Lower leg skin (tissue), 4 donors: ENCODE data around the gene FGFBP2. TPM values are rescaled to one million over a fixed set of nuclear protein-coding genes. Genes with fewer than 3 reads are reported as not detected.

Experiments
- DNase-seq, 2 donors: peaks; one replicate each; pipeline ENCODE4 v3.0.0-alpha.2; 2019; ENCODE audit warnings: low spot score in 2 of 2
- H3K4me3 ChIP-seq: fragments of 200-600 bp; sonication (generic); 2 replicates; pipeline ENCODE4 v1.5.1; 2017; ENCODE audit warnings: mild to moderate bottlenecking, low read depth; ENCODE audit not compliant: poor library complexity, severe bottlenecking
- CTCF ChIP-seq, 3 donors: fragments of 450-650 bp; IDR thresholded peaks; one replicate each; pipeline ENCODE4 v1.5.1; 2016; ENCODE audit warnings: antibody characterized with exemption in 3 of 3, mild to moderate bottlenecking in 3 of 3, moderate library complexity in 2 of 3
- POLR2A ChIP-seq, 2 donors: fragments of 450-650 bp; IDR thresholded peaks; one replicate each; pipeline ENCODE4 v1.6.1; 2016 to 2017; ENCODE audit warnings: antibody characterized with exemption in 2 of 2, mild to moderate bottlenecking in 1 of 2, moderate library complexity in 1 of 2
- WGBS, 2 donors: methylation state at CpG; one replicate each; pipeline ENCODE4 v1.1.5; 2018; 5-methylcytosine and 5-hydroxymethylcytosine counted together
- intact Hi-C: fragments of 100-400 bp; cut with DNase I; formaldehyde crosslinking; loops from one replicate; pipeline ENCODE4 v1.15.0; 2023; ENCODE audit warnings: low total_unique reads
- total RNA-seq, 4 donors: library from RNA; depleted of rRNA; stranded (reverse); fragments of >200 nt; gene quantifications; one replicate each; pipeline ENCODE4 v1.1.0, GENCODE V29; 2016

The FGFBP2 gene
- total RNA-seq, 4 donors from 2014 or later = 2.3 to 29.0 (median 8.3) TPM

GRCh38 chr4:15982842-15983524, 20.0 kb upstream of the FGFBP2 start:
- WGBS, 2 donors = 82 to 85% methylated on average over 8 of the region's 8 CpGs
- no peak for TF ChIP-seq CTCF (IDR thresholded peaks at IDR 0.05)
- no peak for TF ChIP-seq POLR2A (IDR thresholded peaks at IDR 0.05)
- intact Hi-C loops = no loop called here
- H3K4me3 ChIP-seq = no peak overlapping the region
- no peak for DNase-seq

DNA sequence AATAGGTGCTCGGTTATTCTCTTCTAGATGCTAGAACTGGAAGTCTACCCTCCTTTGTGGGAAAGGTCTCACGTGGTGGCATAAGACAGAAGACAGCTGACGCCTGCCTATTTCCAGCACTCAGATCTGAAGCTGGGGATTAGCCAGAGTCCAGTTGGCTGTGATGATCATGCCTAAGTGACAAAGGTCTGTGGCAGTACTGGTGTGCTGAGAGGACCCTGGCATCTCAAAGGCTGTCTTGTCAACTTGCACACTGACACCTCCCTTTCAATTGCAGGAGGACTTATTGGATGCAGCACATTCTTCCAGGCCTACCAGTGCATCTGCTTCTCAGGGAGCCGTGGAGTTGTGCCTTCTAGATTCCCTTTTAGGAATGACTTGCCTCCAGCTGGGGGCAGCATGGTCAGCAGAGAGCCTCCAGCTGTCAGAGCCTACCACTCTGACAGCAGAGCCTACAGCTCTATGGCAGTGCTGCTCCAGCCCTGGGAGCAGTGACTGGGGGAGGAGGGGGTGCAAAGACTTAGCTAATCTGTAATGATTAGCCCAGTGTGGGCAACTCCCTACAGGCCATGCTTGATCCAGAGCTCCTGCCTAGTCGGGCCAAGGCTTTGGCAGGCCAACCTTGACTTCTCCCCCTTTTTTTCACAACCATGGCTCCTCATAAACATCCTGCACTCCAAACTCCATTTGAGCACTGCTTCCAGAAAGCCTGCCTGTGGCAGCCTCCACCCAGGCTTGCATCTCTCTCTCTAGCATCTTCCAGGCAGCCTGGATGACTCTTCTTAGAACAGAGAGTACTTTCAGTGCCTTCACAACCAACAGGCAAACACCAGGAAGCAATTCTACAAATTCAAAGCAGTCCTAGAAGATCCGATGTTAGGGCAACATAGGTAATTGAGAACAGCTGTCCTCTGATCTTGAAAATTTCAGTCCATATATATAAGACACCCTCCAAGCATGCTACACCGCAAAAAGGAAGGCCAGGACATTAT, 13.8 kb upstream of the FGFBP2 start:
- intact Hi-C loops = no loop called here
- H3K4me3 ChIP-seq = no peak overlapping the region
- no peak for TF ChIP-seq POLR2A (IDR thresholded peaks at IDR 0.05)
- no peak for TF ChIP-seq CTCF (IDR thresholded peaks at IDR 0.05)
- DNase-seq = no peak
- WGBS, 2 donors = 64 to 73% methylated on average over 7 of the region's 7 CpGs

DNA sequence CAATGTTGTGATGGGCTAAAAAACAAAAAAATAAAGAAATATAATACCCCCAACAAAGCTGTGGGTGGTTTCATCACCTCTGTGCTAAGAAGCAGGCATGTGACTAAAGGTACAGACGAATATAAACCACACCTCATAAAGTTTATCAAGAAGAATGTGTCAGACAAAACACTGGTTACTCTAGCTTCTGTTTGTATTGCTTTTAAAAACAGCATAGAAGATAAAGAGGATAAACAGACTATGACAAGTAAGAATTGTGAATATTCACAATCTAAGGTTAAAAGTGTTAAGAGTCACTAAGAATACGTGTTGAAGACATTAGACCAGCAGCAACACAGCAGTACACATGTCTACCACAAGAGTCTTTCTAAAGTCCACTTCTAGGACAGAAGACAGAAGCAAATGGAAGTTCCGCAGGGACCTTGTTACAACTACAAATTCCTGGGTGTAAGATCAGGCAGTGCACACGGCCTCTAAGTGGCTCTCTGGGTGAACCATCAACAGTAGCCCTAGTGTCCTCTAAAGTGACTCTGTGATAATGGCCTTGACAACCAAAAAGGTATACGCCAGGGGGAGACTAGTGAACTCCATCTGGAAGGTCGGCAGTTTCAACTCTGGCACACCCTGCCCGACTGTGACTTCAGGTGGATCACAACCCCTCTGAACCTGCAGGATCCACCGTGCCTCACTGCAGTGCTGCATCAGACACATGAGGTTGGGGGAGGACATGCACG, 8.3 kb upstream of the FGFBP2 start:
- intact Hi-C loops = no loop called here

DNA sequence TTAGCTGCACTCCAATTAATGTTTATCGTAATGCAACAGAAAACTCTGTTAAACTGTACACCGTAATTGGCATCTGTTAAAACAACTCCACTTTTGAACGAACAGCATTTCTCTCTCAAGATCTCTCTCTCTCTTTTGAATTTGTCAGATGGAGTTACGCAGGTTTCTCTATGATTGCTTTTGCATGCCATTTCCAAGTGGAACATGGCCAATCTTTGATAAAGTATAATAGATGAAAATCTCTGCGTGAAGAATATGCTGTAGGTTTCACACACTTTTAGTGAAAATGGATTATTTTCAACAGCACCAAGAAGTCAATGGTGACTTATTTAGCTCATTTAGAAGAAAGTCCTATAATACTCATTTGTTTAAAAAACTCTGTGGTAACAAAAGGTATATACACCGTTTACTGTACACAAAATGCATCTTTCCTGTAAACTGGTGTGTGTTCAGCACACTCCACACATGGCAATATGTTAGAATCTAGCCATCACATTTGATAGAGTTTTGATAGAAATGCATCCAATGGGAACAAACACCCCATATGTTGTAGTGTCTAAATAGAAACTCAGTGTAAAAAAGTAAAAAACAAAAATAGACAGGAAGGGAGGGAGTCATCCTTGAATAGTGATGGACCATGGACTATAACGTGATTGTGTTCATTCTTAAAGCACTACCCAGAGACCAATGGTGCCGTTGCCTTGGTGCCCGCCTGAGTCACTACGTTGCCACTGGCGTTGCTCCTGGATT, 5.8 kb upstream of the FGFBP2 start:
- intact Hi-C loops = no loop called here
- WGBS, 2 donors = 72 to 73% methylated on average over 11 of the region's 11 CpGs
- no peak for DNase-seq
- TF ChIP-seq POLR2A (IDR thresholded peaks at IDR 0.05) = no peak
- H3K4me3 ChIP-seq = no peak overlapping the region

More for the DNA sequence above, 8.3 kb upstream of the FGFBP2 start:
- no peak for DNase-seq
- TF ChIP-seq CTCF (IDR thresholded peaks at IDR 0.05) (no peak), POLR2A (IDR thresholded peaks at IDR 0.05) (no peak)
- WGBS, 2 donors = 86 to 88% methylated on average over 9 of the region's 9 CpGs
- H3K4me3 ChIP-seq = no peak overlapping the region

- no peak for DNase-seq
- intact Hi-C loops = no loop called here
- H3K4me3 ChIP-seq = no peak overlapping the region
- 90 to 91% methylated on average over 5 of the region's 5 CpGs for WGBS, 2 donors
- TF ChIP-seq POLR2A (IDR thresholded peaks at IDR 0.05) = no peak
- TF ChIP-seq CTCF (IDR thresholded peaks at IDR 0.05) = no peak
Measured at GRCh38 chr4:15965325-15965724, 2.4 kb upstream of the FGFBP2 start.
